Activated T-helper 2 cell treated with anti-CD3 and anti-CD28 coated beads, Interferon-gamma antibody, Interleukin-2, Interleukin-4, amounts not matched to agents 10 μg/mL and 5 μg/mL and 100 μg/mL, durations not matched to agents 14 hours and 24 hours and 36 hours (primary cell): Measurements from ENCODE around the gene KCNJ12. TPM values are rescaled to one million over a fixed set of nuclear protein-coding genes. Genes with fewer than 3 reads are reported as not detected.

Experiments
- DNase-seq: peaks from one replicate; pipeline ENCODE4 v3.0.0; 2021; ENCODE audit warnings: low spot score
- H3K27ac Mint-ChIP-seq: one replicate; pipeline ENCODE4 v1.8.0; 2021; ENCODE audit warnings: mixed read lengths
- H3K27me3 Mint-ChIP-seq: one replicate; pipeline ENCODE4 v1.8.0; 2021; ENCODE audit warnings: low read depth, mixed read lengths
- H3K36me3 Mint-ChIP-seq: one replicate; pipeline ENCODE4 v1.8.0; 2021; ENCODE audit warnings: low read depth, mixed read lengths
- H3K4me1 Mint-ChIP-seq: one replicate; pipeline ENCODE4 v1.8.0; 2021; ENCODE audit warnings: low read depth, mixed read lengths
- H3K4me3 Mint-ChIP-seq: one replicate; pipeline ENCODE4 v1.8.0; 2021; ENCODE audit warnings: low read depth, mild to moderate bottlenecking, moderate library complexity, mixed read lengths
- H3K9me3 Mint-ChIP-seq: one replicate; pipeline ENCODE4 v1.8.0; 2021; ENCODE audit warnings: mixed read lengths
- intact Hi-C: fragments of 100-400 bp; cut with micrococcal nuclease; formaldehyde crosslinking; loops from one replicate; pipeline ENCODE4 v1.15.1; 2023
- total RNA-seq: library from RNA; stranded (reverse); gene quantifications from 2 replicates; pipeline ENCODE4 v1.2.3, GENCODE V29; 2022

The KCNJ12 gene
- total RNA-seq, 1 donor from 2014 or later, result not detected

GRCh38 chr17:21374441-21375161 is 1.6 kb upstream of the KCNJ12 start:
- H3K27ac Mint-ChIP-seq, result no peak overlapping the region
- peaks cover 24% of the 10 kb centered on the region for H3K27me3 Mint-ChIP-seq
- DNase-seq, result no peak
- no peak overlapping the region for H3K4me3 Mint-ChIP-seq
- intact Hi-C loops, result no loop called here
- no peaks in the 10 kb centered on the region for H3K4me1 Mint-ChIP-seq
- H3K36me3 Mint-ChIP-seq, result no peaks in the 10 kb centered on the region
- H3K9me3 Mint-ChIP-seq, result no peaks in the 10 kb centered on the region

- Mint-ChIP-seq H3K9me3 (no peaks in the 10 kb centered on the region), H3K27ac (no peak overlapping the region), H3K27me3 (peaks cover 24% of the 10 kb centered on the region), H3K4me1 (no peaks in the 10 kb centered on the region), H3K36me3 (no peaks in the 10 kb centered on the region), H3K4me3 (no peak overlapping the region)
- no peak for DNase-seq
- intact Hi-C loops, result no loop called here
Observed at GRCh38 chr17:21375162-21375560, 996 bp upstream of the KCNJ12 start.

GRCh38 chr17:21375757-21376080 is 438 bp upstream of the KCNJ12 start:
- Mint-ChIP-seq H3K27me3 (peaks cover 24% of the 10 kb centered on the region), H3K27ac (no peak overlapping the region), H3K36me3 (no peaks in the 10 kb centered on the region), H3K4me1 (no peaks in the 10 kb centered on the region), H3K9me3 (no peaks in the 10 kb centered on the region), H3K4me3 (no peak overlapping the region)
- DNase-seq, result no peak
- intact Hi-C loops, result no loop called here

- no peak for DNase-seq
- no peak overlapping the region for H3K27ac Mint-ChIP-seq
- H3K27me3 Mint-ChIP-seq, result peaks cover 24% of the 10 kb centered on the region
- H3K4me3 Mint-ChIP-seq, result no peak overlapping the region
- no peaks in the 10 kb centered on the region for H3K4me1 Mint-ChIP-seq
- H3K9me3 Mint-ChIP-seq, result no peaks in the 10 kb centered on the region
- intact Hi-C loops, result no loop called here
- H3K36me3 Mint-ChIP-seq, result no peaks in the 10 kb centered on the region
Observed at GRCh38 chr17:21376759-21377690, 868 bp downstream of the KCNJ12 start.

GRCh38 chr17:21377705-21378396 is 1.7 kb downstream of the KCNJ12 start:
- Mint-ChIP-seq H3K4me1 (no peaks in the 10 kb centered on the region), H3K27ac (no peak overlapping the region), H3K36me3 (no peaks in the 10 kb centered on the region), H3K27me3 (peaks cover 24% of the 10 kb centered on the region), H3K4me3 (no peak overlapping the region), H3K9me3 (no peaks in the 10 kb centered on the region)
- DNase-seq, result no peak
- intact Hi-C loops, result no loop called here

- H3K27me3 Mint-ChIP-seq, result peaks cover 24% of the 10 kb centered on the region
- no peak overlapping the region for H3K27ac Mint-ChIP-seq
- intact Hi-C loops, result no loop called here
- H3K4me3 Mint-ChIP-seq, result no peak overlapping the region
- no peaks in the 10 kb centered on the region for H3K9me3 Mint-ChIP-seq
- DNase-seq, result no peak
- no peaks in the 10 kb centered on the region for H3K4me1 Mint-ChIP-seq
- no peaks in the 10 kb centered on the region for H3K36me3 Mint-ChIP-seq
Observed at GRCh38 chr17:21378553-21378952, 2.4 kb downstream of the KCNJ12 start.

- no peak for DNase-seq
- H3K9me3 Mint-ChIP-seq, result no peaks in the 10 kb centered on the region
- peaks cover 24% of the 10 kb centered on the region for H3K27me3 Mint-ChIP-seq
- H3K4me1 Mint-ChIP-seq, result no peaks in the 10 kb centered on the region
- H3K36me3 Mint-ChIP-seq, result no peaks in the 10 kb centered on the region
- H3K4me3 Mint-ChIP-seq, result no peak overlapping the region
- intact Hi-C loops, result no loop called here
- no peak overlapping the region for H3K27ac Mint-ChIP-seq
Observed at GRCh38 chr17:21379080-21379711, 3.0 kb downstream of the KCNJ12 start.

GRCh38 chr17:21380659-21381058 is 4.5 kb downstream of the KCNJ12 start:
- Mint-ChIP-seq H3K27ac (no peak overlapping the region), H3K4me1 (no peaks in the 10 kb centered on the region), H3K27me3 (peaks cover 15% of the 10 kb centered on the region), H3K36me3 (no peaks in the 10 kb centered on the region), H3K9me3 (no peaks in the 10 kb centered on the region), H3K4me3 (no peak overlapping the region)
- no peak for DNase-seq
- intact Hi-C loops, result no loop called here

GRCh38 chr17:21381076-21381706 is 5.0 kb downstream of the KCNJ12 start:
- Mint-ChIP-seq H3K27me3 (peaks cover 11% of the 10 kb centered on the region), H3K4me1 (no peaks in the 10 kb centered on the region), H3K4me3 (no peak overlapping the region), H3K36me3 (no peaks in the 10 kb centered on the region), H3K27ac (no peak overlapping the region), H3K9me3 (no peaks in the 10 kb centered on the region)
- DNase-seq, result no peak
- intact Hi-C loops, result no loop called here

- Mint-ChIP-seq H3K27me3 (peaks cover under 1% of the 10 kb centered on the region), H3K4me3 (no peak overlapping the region), H3K9me3 (no peaks in the 10 kb centered on the region), H3K36me3 (no peaks in the 10 kb centered on the region), H3K4me1 (no peaks in the 10 kb centered on the region), H3K27ac (no peak overlapping the region)
- no peak for DNase-seq
- intact Hi-C loops, result no loop called here
Observed at GRCh38 chr17:21382560-21383495, 6.7 kb downstream of the KCNJ12 start.

- no peaks in the 10 kb centered on the region for H3K4me1 Mint-ChIP-seq
- no peaks in the 10 kb centered on the region for H3K36me3 Mint-ChIP-seq
- H3K27ac Mint-ChIP-seq, result no peak overlapping the region
- H3K4me3 Mint-ChIP-seq, result no peak overlapping the region
- intact Hi-C loops, result no loop called here
- H3K9me3 Mint-ChIP-seq, result no peaks in the 10 kb centered on the region
- no peak for DNase-seq
- H3K27me3 Mint-ChIP-seq, result peaks cover 2% of the 10 kb centered on the region
Observed at GRCh38 chr17:21385281-21385845, 9.2 kb downstream of the KCNJ12 start.
